RWPE2 (cell line): Measurements from ENCODE around the gene EGFLAM.

ENCODE experiments used
- ATAC-seq: fragments of 200-7000 bp; cut with Tn5 transposase; 3 replicates; pipeline ENCODE4 v1.9.1; 2021; ENCODE audit warnings: low read depth
- DNase-seq: peaks from one replicate; pipeline ENCODE4 v3.0.0-alpha.2; 2020; ENCODE audit warnings: low spot score
- H3K27ac ChIP-seq: fragments of 450-650 bp; 2 replicates; pipeline ENCODE4 v1.5.1; 2017; ENCODE audit warnings: mild to moderate bottlenecking; ENCODE audit not compliant: poor library complexity, severe bottlenecking
- H3K27me3 ChIP-seq: fragments of 250-450 bp; sonication (Bioruptor Pico); 2 replicates; pipeline ENCODE4 v1.5.1; 2021; ENCODE audit warnings: mild to moderate bottlenecking, moderate library complexity; ENCODE audit not compliant: insufficient read depth, poor library complexity, severe bottlenecking
- H3K36me3 ChIP-seq: fragments of 250-450 bp; sonication (Bioruptor Pico); 2 replicates; pipeline ENCODE4 v1.5.1; 2020; ENCODE audit warnings: low read depth, mild to moderate bottlenecking, moderate library complexity
- H3K4me1 ChIP-seq: fragments of 250-450 bp; sonication (Bioruptor Pico); 2 replicates; pipeline ENCODE4 v1.5.1; 2021; ENCODE audit warnings: mild to moderate bottlenecking, moderate library complexity; ENCODE audit not compliant: insufficient read depth, poor library complexity, severe bottlenecking
- H3K4me3 ChIP-seq: fragments of 250-450 bp; sonication (Bioruptor Pico); 2 replicates; pipeline ENCODE4 v1.5.1; 2021; ENCODE audit warnings: mild to moderate bottlenecking, moderate library complexity; ENCODE audit not compliant: severe bottlenecking
- H3K9me3 ChIP-seq: fragments of 250-450 bp; sonication (Bioruptor Pico); 2 replicates; pipeline ENCODE4 v1.5.1; 2021; ENCODE audit warnings: mild to moderate bottlenecking, moderate library complexity; ENCODE audit not compliant: severe bottlenecking
- CTCF ChIP-seq: fragments of 450-650 bp; IDR thresholded peaks from one replicate; pipeline ENCODE4 v1.5.1; 2017; ENCODE audit warnings: mild to moderate bottlenecking, moderate library complexity; ENCODE audit not compliant: poor library complexity, severe bottlenecking

Gene EGFLAM

GRCh38 chr5:38367966-38368365 is 109.6 kb downstream of the EGFLAM start:
- TF ChIP-seq CTCF: no peak
- H3K27ac ChIP-seq: no peak overlapping the region
- ATAC-seq (no peak), DNase-seq (no peak)
- H3K27me3 ChIP-seq: peaks cover 47% of the 10 kb centered on the region
- no peaks in the 10 kb centered on the region for H3K36me3 ChIP-seq
- no peak overlapping the region for H3K4me3 ChIP-seq
- H3K9me3 ChIP-seq: no peaks in the 10 kb centered on the region
- H3K4me1 ChIP-seq: no peaks in the 10 kb centered on the region

GRCh38 chr5:38369692-38370091 is 111.3 kb downstream of the EGFLAM start:
- Histone ChIP-seq H3K27ac (no peak overlapping the region), H3K4me1 (no peaks in the 10 kb centered on the region), H3K9me3 (no peaks in the 10 kb centered on the region), H3K4me3 (no peak overlapping the region), H3K36me3 (no peaks in the 10 kb centered on the region), H3K27me3 (peaks cover 54% of the 10 kb centered on the region)
- DNase-seq: no peak
- no peak for TF ChIP-seq CTCF
- no peak for ATAC-seq

GRCh38 chr5:38370358-38371100 is 112.2 kb downstream of the EGFLAM start:
- no peak for TF ChIP-seq CTCF
- Histone ChIP-seq H3K27me3 (peaks cover 54% of the 10 kb centered on the region), H3K4me1 (no peaks in the 10 kb centered on the region), H3K36me3 (no peaks in the 10 kb centered on the region), H3K27ac (no peak overlapping the region), H3K9me3 (no peaks in the 10 kb centered on the region), H3K4me3 (no peak overlapping the region)
- DNase-seq (no peak), ATAC-seq (no peak)

- no peaks in the 10 kb centered on the region for H3K36me3 ChIP-seq
- no peak overlapping the region for H3K27ac ChIP-seq
- H3K4me1 ChIP-seq: no peaks in the 10 kb centered on the region
- DNase-seq: no peak
- ATAC-seq: no peak
- TF ChIP-seq CTCF: no peak
- H3K4me3 ChIP-seq: no peak overlapping the region
- peaks cover 54% of the 10 kb centered on the region for H3K27me3 ChIP-seq
- no peaks in the 10 kb centered on the region for H3K9me3 ChIP-seq
These were observed 113.2 kb downstream of the EGFLAM start for GRCh38 chr5:38371596-38371995.

GRCh38 chr5:38373743-38374142 is 115.4 kb downstream of the EGFLAM start:
- H3K27me3 ChIP-seq: peaks cover 65% of the 10 kb centered on the region
- DNase-seq: no peak
- H3K27ac ChIP-seq: no peak overlapping the region
- no peaks in the 10 kb centered on the region for H3K4me1 ChIP-seq
- no peaks in the 10 kb centered on the region for H3K9me3 ChIP-seq
- TF ChIP-seq CTCF: no peak
- H3K4me3 ChIP-seq: no peak overlapping the region
- ATAC-seq: no peak
- H3K36me3 ChIP-seq: no peaks in the 10 kb centered on the region
